ENCODE data around the gene LRRC39.

GRCh38 chr1:100131623-100132022 is 46.4 kb downstream of the LRRC39 start:
- TF ChIP-seq CTCF (IDR thresholded peaks at IDR 0.05; ENCODE audit: low read depth, low read length, missing input control) (no peak), RAD21 (IDR thresholded peaks at IDR 0.05) (no peak), ATF3 (IDR thresholded peaks at IDR 0.05) (no peak), MAX (IDR thresholded peaks at IDR 0.05) (no peak), JUND (IDR thresholded peaks at IDR 0.05) (no peak)
